Measurements from ENCODE around the gene ABCC3.

The ABCC3 gene

DNA sequence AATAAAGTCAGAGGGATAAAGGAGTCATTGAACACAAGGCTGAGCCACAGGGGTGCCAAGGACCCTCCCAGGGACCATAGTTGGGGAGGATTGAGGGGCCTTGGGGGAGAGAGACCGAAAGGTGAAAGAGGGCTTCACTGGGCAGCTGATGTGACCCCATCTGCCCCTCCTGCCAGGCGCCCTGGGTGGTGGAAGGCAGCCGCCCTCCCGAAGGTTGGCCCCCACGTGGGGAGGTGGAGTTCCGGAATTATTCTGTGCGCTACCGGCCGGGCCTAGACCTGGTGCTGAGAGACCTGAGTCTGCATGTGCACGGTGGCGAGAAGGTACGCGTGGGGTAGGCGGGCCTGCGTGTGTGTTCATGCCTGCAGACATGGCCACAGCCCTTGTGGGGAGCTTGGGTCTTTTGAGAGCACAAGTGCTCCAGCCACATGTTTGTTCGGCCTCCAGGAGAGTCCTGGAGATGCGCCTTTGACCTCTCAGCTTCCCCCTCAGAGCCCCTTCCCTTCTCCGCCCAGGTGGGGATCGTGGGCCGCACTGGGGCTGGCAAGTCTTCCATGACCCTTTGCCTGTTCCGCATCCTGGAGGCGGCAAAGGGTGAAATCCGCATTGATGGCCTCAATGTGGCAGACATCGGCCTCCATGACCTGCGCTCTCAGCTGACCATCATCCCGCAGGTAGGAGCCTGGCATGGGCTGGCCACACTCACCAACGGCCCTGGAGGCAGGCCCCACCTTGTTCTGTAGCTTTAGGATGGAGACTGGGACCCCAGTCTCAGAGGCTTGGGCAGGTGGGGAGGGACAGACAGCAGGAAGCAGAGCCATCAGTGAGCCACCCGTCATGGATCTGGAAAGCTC lies 49.0 kb downstream of the ABCC3 start:
- no peak overlapping the region for H3K4me2 ChIP-seq (ENCODE audit: low read length)
- no peaks in the 10 kb centered on the region for H3K4me1 ChIP-seq (ENCODE audit: control insufficient read depth, low read length)
- no peaks in the 10 kb centered on the region for H3F3A ChIP-seq (ENCODE audit: control insufficient read depth, insufficient read depth)

DNA sequence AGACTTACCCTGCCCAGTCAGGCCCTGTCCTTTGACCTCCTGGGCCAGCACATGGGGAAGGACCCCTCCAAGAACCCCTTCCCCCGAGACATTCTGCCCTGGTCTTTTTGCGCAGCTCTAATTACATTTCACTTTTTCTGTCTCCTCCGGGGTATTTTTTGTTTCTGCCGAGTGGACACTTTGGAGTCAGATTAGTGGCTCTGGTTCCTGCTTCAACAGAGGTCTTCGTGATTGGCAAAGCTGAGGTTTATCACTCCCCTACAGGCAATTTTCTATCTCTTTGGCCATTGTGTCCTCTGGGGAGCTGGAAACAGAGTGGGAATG lies 49.6 kb downstream of the ABCC3 start:
- Histone ChIP-seq H3K79me2 (ENCODE audit: control insufficient read depth, low read length) (no peaks in the 10 kb centered on the region), H3K27ac (ENCODE audit: low read depth, low read length) (no peak overlapping the region), H3K36me3 (ENCODE audit: control insufficient read depth, low read length) (no peaks in the 10 kb centered on the region), H3K9me3 (ENCODE audit: control insufficient read depth, insufficient read depth, low read length) (no peaks in the 10 kb centered on the region), H3F3A (ENCODE audit: control insufficient read depth, insufficient read depth) (no peaks in the 10 kb centered on the region), H4K20me1 (ENCODE audit: control insufficient read depth, insufficient read depth, low read depth, low read length) (no peaks in the 10 kb centered on the region), H3K9me2 (replicated peaks; ENCODE audit: control insufficient read depth, low read length) (no peaks in the 10 kb centered on the region), H3K4me1 (ENCODE audit: control insufficient read depth, low read length) (no peaks in the 10 kb centered on the region), H3K4me2 (ENCODE audit: low read length) (no peak overlapping the region), H3K27me3 (ENCODE audit: control insufficient read depth, low read length) (peaks cover 24% of the 10 kb centered on the region), H3K4me3 (ENCODE audit: low read length) (no peak overlapping the region)
- TF ChIP-seq EZH2phosphoT487 (IDR thresholded peaks at IDR 0.05; ENCODE audit: borderline replicate concordance, low read length): no peak
- TF ChIP-seq, protein P1, sequence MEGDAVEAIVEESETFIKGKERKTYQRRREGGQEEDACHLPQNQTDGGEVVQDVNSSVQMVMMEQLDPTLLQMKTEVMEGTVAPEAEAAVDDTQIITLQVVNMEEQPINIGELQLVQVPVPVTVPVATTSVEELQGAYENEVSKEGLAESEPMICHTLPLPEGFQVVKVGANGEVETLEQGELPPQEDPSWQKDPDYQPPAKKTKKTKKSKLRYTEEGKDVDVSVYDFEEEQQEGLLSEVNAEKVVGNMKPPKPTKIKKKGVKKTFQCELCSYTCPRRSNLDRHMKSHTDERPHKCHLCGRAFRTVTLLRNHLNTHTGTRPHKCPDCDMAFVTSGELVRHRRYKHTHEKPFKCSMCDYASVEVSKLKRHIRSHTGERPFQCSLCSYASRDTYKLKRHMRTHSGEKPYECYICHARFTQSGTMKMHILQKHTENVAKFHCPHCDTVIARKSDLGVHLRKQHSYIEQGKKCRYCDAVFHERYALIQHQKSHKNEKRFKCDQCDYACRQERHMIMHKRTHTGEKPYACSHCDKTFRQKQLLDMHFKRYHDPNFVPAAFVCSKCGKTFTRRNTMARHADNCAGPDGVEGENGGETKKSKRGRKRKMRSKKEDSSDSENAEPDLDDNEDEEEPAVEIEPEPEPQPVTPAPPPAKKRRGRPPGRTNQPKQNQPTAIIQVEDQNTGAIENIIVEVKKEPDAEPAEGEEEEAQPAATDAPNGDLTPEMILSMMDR (IDR thresholded peaks at IDR 0.05; ENCODE audit: low read depth, low read length, poor library complexity, severe bottlenecking): no peak

More for the DNA sequence above, 49.0 kb downstream of the ABCC3 start:
- Histone ChIP-seq H3K27ac (ENCODE audit: low read depth, low read length) (no peak overlapping the region), H3K27me3 (ENCODE audit: control insufficient read depth, low read length) (peaks cover 24% of the 10 kb centered on the region), H3K9me3 (ENCODE audit: control insufficient read depth, insufficient read depth, low read length) (no peaks in the 10 kb centered on the region), H3K4me3 (ENCODE audit: low read length) (no peak overlapping the region), H3K36me3 (ENCODE audit: control insufficient read depth, low read length) (no peaks in the 10 kb centered on the region), H4K20me1 (ENCODE audit: control insufficient read depth, insufficient read depth, low read depth, low read length) (no peaks in the 10 kb centered on the region), H3K79me2 (ENCODE audit: control insufficient read depth, low read length) (no peaks in the 10 kb centered on the region), H3K9me2 (replicated peaks; ENCODE audit: control insufficient read depth, low read length) (no peaks in the 10 kb centered on the region)
- no peak for TF ChIP-seq EZH2phosphoT487 (IDR thresholded peaks at IDR 0.05; ENCODE audit: borderline replicate concordance, low read length)
- TF ChIP-seq, protein P1 (IDR thresholded peaks at IDR 0.05; ENCODE audit: low read depth, low read length, poor library complexity, severe bottlenecking): no peak

DNA sequence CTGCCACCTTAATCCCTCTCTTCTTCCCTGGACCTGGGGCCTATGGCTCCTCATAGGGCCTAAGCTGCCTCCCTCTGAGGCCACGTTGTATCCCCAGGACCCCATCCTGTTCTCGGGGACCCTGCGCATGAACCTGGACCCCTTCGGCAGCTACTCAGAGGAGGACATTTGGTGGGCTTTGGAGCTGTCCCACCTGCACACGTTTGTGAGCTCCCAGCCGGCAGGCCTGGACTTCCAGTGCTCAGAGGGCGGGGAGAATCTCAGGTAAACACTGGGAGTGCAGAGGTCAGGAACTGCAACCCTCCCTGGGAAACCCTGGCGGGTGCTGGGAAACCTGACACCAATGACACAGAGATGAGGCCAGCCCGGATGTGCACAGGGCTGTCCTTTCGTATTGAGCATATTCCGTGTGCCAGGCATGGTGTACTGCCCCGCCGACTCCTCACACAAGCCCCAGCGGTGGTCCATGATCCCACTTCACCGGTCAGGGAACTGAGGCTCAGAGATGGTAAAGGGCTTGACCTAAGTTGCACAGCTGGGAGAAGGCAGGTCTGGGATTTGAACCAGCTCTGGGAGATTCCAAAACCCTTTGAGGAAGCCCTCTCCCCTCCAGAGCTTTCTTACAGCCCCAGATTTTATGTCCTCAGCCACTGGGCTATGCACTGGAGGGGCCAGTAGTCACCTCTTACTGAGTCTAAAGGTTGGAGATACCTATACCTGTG lies 50.1 kb downstream of the ABCC3 start:
- H3K9me3 ChIP-seq (ENCODE audit: control insufficient read depth, insufficient read depth, low read length): no peaks in the 10 kb centered on the region
- H3K4me2 ChIP-seq (ENCODE audit: low read length): no peak overlapping the region
- H3K9me2 ChIP-seq (replicated peaks; ENCODE audit: control insufficient read depth, low read length): no peaks in the 10 kb centered on the region
- no peak overlapping the region for H3K27ac ChIP-seq (ENCODE audit: low read depth, low read length)
- no peak overlapping the region for H3K4me3 ChIP-seq (ENCODE audit: low read length)
- H3F3A ChIP-seq (ENCODE audit: control insufficient read depth, insufficient read depth): no peaks in the 10 kb centered on the region
- H4K20me1 ChIP-seq (ENCODE audit: control insufficient read depth, insufficient read depth, low read depth, low read length): no peaks in the 10 kb centered on the region
- H3K36me3 ChIP-seq (ENCODE audit: control insufficient read depth, low read length): no peaks in the 10 kb centered on the region
- TF ChIP-seq, protein P1 (IDR thresholded peaks at IDR 0.05; ENCODE audit: low read depth, low read length, poor library complexity, severe bottlenecking): no peak
- no peak for TF ChIP-seq EZH2phosphoT487 (IDR thresholded peaks at IDR 0.05; ENCODE audit: borderline replicate concordance, low read length)
- no peaks in the 10 kb centered on the region for H3K4me1 ChIP-seq (ENCODE audit: control insufficient read depth, low read length)
- H3K79me2 ChIP-seq (ENCODE audit: control insufficient read depth, low read length): no peaks in the 10 kb centered on the region
- peaks cover 22% of the 10 kb centered on the region for H3K27me3 ChIP-seq (ENCODE audit: control insufficient read depth, low read length)

Measured in DOHH2 (cell line).